ENCODE results near the gene DDI2.
"Not testable (repeated sequence)": the region's sequence is repeated elsewhere in the genome, so short reads cannot be mapped to it uniquely, and the experiment has no call there.

DDI2 gene

DNA sequence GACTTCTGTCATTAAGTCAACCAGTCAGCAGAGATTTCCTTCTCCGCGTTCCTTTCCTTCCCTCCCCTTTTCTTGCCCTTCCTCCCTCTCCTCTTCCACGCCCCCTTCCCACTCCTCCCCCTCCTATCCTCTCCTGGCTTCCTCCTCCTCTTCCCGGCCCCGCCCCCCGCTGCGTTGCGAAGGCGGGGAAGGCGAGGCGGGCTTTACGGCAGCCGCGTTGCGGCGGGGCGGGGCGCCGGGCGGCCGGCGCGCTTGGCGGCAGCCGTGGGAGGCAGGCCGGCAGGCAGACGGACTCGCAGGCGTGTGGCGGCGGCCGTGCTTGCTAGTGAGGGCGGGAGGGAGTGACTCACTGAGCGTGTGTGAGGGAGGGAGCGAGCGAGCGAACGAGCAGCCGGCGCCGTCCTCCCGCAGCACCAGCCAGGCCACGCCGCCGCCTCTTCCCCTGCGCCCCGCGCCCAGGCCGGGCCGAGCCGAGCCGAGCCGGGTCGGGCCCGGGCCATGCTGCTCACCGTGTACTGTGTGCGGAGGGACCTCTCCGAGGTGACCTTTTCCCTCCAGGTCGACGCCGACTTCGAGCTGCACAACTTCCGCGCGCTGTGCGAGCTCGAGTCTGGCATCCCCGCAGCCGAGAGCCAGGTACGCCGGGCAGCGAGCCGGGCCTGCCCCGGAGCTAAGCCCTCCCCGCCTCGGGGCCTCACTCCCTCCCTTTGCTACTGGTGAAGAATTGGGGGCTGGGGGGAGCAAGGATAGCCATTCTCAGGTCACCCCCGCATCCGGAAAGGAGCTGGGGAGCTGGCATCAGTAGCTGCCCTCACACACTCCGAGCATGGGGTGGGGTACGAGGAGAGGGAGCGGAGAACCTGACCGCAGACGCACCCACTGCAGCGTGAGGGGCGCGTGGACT is at the start of gene DDI2:
DDI2 (plus strand) TSS at position 286 of the 904 bp plus-strand sequence; CDS start at position 499, 213 bp downstream.
- DNase-seq: peak; percentile 98

DNA sequence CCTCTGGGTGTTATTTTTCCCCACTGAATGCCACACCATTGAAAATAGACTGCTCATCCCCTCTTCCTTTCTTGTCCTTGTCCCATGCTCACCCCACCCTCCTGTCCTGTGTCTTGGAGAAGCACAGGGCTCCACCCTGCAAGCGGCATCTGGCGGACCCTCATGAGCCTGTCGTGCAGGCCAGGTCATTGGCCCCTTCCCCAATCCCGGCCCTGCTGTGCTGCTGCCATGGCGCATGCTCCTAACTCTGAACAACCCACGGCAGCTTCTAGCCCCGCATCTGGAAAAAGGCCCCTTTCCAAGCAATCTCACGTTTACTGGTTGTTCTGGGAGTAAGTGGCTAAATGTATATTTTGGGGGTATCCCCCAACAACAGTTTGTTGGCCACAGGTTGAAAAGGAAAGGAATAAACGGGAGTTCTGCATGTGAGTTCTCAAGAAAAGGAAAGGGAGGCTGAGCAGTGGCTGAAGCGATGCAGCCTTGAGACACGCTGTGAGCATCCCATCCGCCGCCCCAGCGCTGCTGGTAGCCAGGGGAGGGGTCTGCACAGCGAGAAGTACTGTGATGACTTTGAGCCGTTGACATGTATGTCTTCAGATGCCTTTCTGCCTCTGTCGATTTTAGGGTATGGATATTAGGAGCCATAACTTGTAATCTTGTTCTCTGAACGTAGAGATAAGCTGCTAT is 48.7 kb upstream of the DDI2 start:
- no peak for DNase-seq

DNA sequence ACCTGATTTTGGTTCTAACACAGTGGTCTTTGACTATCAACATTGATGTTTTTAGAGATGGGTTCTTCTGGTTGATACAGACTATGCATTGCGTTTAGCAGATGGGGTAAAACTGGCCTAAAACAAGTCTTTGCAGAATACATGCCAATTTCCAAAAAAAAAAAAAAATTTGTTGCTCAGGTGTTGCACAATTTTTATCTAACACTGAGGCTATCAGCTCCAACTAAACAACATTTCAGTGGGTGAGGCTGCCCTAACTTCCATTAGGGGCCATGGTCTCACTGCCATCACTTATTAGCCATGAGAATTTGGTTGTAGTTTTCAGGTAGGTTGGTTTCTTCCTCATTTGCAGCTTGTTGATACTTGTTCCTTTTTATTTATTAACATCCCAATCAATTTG is 46.4 kb upstream of the DDI2 start:
- DNase-seq: no peak

DNA sequence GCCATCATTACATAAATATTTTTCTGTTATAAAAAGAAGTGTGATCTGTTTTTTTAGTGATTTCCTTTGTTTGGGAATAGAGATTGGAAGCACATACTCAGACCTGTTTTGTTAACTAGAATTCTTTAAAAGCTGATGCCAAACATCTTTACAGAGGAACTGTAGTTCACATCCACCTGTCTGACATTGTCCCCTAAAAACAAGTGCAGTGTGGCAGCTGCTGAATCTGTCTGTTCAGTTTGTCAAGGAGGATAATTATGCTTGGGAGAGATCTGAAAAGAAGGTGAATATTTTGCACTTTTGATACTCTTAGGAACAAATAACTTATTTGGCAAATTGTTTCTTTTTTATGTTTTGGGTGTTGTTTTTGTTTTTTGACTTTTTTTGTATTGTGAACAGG is 46.0 kb upstream of the DDI2 start:
- DNase-seq: no peak

DNA sequence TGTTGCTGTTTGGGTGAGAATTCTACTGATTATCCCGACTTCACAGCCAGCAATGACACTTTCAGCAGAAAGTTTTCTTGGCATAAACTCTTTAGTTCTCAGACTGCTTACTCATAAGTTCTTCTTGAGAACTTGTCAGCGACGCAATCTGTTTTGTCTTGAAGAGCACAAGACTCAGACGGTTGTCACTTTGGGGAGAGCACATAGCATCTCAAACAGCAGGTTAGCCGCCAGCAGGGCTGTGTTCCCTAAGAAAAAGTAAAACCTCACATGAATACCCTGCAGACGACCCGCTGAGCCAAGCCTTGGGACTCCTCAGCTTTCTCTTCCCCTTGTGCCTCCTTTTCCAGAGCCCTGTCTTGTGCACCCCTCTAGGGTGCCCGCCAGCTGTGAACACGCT is 43.8 kb upstream of the DDI2 start:
- DNase-seq: peak; percentile 9

DNA sequence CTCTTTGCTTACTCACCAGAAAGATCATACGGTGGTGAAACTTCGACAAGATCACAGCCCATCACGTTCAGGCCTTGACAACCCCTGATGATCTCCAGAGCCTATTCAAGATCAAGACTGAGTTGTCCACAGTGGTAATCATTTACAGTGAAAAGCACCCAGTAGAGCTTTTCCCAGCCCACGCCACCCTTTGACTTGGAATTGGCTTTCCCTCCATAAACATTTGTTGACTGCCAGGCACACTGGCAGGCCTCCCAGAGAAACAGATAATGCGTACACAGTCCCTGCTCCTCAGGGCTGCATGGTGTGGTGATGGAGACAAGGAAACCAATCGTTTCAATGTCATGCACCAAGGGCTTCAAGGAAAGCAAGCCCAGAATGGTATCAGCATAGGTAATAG is 42.5 kb upstream of the DDI2 start:
- DNase-seq: no peak

DNA sequence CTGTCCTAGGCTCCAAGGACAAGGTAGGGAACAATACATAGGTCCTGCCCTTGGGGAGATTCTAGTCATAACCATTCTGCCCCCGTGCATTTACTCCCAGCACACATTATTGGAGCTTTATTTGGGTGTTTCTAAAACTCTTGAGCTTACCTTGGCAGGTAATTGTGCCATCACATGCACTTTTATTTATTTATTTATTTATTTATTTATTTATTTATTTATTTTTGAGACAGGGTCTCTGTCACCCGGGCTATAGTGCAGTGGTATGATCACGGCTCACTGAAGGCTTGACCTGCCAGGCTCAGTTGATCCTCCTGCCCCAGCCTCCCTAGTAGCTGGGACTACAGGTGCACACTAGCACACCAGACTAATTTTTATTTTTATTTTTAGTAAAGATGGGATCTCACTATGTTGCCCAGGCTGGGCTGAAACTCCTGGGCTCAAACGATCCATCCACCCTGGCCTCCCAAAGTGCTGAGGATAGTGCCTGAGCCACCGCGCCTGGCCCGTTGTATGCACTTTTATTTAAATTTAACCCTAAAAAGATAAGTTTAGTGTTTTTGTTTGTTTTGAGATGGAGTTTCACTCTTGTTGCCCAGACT is 41.6 kb upstream of the DDI2 start:
- DNase-seq: no peak

DNA sequence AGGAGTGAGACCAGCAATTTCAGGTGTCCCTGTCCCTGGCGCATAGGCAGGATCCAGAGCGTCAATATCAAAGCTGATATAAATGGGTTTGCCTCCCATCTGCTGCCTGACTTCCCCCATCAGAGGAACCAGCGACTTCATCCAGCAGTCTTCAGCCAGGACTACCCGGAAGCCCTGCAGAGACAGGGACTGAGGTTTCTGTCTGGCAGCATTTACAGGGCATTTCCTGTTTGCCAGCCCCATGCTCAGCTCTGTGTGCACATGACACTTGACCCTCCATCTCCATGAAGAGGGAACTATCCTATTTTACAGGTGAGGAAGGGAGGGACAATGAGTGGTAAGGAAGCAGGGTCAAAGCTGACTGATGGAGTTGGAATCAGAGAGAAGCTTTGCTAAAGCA is 39.6 kb upstream of the DDI2 start:
- DNase-seq: no peak

DNA sequence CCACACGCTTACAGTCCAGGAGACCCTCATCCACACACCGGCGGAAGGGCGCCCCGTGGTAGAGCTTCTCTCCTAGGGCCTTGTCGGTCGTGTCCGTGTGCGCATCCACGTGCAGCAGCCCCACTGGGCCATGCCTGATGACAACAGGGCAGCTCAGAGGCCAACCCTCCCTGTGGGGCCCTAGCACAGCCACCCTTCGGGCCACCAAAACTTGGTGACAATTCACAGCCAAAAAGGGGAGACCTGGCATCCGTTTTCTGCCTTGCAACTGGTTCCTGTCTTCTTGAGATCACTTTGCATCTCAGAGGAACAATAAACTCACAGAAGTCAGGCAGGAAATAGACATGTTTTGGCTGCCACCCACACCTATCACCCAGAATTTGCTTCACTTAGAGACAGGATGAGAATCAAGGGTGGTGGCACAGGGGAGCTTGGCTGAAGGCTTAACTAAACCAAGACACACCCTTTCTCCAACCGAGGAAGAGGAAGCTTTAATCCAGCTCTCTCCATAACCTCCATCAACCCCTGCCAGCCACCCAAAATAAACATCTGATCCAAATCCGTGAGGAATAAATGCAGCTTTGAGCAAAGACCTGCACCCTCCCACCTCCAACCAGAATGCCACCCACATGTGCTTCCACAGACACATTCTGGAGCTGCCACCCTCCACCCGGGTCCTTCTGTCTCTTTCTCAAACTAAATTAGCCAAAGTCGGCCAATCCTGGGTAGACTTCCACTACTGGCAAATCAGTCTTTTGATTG is 38.2 kb upstream of the DDI2 start:
- no peak for DNase-seq

DNA sequence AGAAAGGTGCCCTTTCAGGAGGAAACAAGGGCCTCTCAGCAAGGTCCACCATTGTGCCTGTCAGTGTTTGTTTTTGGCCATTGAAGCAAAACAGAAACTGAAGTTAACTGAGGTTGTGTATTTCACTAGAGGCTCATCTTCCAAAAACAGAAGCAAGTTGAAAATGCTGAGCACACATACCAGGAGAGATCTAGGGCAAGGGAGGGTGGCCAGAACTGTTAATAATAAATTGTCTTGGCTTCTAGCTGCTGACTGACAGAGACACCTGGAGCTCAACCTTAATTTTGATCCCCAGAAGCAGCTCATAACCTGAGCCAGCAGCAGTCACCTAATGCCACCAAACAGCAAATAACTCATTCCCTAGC is 37.6 kb upstream of the DDI2 start:
- no peak for DNase-seq

DNA sequence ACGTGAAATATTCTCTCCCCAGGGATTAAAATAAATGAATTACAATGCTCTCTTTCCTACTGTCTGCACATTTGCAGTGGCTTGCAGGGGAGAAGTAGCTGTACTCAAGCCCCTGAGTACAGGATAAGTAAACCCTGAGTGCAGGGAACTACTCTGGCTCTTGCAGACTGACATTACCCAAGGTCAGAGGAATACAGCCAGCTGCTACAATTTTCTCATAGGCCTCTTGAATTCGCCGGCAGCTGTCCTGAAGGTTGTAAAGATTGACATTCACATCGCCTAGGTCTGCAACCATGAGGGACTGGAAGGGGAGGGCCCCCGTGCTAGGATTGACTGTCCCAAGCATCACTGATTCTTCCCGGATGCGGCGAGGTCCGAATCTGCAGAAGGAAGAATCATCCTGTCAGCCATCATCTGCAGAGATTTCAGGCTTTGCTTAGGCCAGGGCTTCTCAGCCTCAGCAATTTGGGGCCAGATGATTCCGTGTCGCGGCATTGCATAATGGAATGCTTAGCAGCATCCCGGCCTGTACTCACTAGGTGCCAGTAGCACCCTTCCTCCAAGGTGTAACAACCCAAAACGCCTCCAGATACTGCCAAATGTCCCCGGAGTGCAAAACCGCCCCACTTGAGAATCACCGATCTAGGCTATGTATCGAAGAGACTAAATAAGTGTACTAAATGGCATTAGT is 34.1 kb upstream of the DDI2 start:
- no peak for DNase-seq

DNA sequence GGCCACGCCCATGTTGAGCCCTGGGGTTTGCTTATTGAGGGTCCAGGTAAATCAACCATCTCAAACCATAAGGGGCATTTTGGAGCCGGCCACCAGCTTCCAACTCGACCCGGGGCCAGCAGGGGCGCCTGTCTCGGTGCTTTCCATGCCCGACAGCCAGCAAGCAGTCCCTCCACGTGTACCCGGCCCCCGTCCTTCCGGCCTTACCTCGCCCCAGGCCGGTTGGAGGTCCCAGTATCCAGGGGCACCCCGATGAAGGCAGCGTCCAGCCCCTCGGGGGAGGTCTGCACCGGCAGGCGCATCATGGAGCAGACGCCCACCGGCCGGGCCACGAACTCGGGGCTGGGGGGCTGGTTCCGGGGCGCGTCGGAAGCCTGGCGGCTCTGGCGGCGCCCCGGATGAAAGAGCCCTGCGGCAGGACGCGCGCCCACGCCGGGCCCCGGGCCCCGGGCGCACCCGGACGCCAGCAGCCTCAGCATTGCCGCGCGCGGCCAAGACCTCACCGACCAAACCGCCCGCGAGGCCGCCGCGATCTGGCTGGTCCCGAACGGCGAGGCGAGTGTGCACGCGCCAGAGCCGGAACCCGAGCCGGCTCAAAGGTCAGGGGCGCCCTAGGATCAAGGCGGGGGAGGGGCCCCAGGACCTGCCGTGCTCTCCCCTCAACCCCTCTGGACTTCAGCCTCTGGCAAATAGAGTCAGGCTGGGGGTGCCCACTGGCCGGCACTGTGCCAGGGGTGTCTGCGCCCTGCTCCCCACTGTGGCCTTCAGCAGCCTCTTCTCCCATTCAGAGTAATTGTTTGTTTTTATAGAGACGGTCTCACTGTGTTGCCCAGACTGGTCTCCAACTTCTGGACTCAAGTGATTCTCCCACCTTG is 32.5 kb upstream of the DDI2 start, which contains the start of gene AGMAT:
AGMAT (minus strand) TSS at position 563 of the 875 bp plus-strand sequence; CDS start at position 479, 84 bp downstream.
- peak; percentile 24 for DNase-seq

DNA sequence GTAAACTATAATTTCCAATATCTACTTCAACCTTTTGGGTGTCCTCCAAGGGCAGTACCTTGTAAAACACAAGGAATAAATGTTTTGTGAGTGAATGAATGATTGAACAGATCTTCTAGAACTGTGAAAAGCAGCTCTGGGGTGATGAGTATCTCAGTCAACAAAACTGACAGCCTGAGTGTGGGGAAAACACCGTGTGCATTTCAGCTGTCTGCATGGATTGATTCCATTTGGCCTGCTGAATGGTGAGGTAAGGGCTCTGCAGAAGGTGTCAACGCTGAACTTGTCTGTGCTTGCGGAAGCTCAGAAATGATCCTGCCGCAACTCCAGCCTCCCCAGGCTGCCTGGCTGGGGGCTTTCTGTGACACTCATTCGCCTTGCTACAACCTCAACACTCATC is 25.0 kb upstream of the DDI2 start:
- DNase-seq: no peak

DNA sequence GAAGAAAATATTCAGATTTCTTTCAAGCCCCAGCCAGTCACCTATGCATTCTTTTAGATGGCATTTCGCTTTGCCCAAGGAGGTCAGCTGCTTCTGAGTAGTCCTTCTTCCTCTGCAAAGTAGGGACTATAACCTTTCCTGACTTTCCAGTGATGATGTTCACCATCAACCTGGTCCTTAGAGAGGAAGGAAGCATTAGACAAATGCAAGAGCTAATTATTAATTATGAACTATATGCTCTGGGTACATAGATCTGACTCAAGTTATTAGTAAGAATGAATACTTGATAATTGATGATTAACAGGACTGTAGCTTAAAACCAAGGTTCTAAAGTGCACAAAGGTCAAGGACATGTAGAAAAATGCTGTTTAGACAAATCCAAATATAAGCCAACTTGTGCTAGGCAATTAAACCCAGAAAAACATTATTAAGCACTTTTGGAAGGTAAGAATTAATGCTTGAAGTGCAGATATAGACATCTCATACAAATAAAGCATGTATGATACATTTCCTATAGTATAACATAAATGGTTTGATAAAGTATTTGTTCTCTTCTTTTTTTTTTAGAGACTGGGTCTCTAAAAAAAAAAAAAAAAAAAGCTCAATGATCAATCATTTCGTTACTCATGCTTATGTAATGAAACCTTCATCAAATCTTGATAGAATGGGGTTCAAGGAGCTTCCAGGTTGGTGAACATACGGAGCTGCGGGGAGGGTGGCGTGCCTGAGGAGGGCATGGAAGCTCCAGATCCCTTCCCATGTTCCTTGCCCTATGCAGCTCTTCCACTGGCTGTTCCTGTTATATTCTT is 21.2 kb upstream of the DDI2 start:
- no peak for DNase-seq

DNA sequence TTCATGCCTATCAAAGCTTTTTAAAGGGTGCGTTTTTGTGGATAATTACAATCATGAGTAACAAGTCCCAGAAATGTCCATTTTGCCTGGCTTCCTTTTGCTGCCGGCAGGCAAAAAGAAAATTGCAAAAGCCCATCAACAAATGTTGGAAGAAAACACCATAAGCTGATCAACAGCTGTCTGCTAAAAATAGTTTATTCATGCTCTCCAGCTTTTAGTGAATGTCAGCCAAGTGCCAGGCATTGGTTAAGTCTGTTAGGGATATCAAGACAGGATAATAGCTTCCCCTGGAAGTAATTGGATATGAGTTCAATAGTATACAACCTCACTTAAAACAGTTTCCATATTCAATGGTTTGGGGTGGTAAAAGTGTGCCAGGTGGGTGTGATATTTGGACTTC is 18.8 kb upstream of the DDI2 start:
- DNase-seq: peak; percentile 11

DNA sequence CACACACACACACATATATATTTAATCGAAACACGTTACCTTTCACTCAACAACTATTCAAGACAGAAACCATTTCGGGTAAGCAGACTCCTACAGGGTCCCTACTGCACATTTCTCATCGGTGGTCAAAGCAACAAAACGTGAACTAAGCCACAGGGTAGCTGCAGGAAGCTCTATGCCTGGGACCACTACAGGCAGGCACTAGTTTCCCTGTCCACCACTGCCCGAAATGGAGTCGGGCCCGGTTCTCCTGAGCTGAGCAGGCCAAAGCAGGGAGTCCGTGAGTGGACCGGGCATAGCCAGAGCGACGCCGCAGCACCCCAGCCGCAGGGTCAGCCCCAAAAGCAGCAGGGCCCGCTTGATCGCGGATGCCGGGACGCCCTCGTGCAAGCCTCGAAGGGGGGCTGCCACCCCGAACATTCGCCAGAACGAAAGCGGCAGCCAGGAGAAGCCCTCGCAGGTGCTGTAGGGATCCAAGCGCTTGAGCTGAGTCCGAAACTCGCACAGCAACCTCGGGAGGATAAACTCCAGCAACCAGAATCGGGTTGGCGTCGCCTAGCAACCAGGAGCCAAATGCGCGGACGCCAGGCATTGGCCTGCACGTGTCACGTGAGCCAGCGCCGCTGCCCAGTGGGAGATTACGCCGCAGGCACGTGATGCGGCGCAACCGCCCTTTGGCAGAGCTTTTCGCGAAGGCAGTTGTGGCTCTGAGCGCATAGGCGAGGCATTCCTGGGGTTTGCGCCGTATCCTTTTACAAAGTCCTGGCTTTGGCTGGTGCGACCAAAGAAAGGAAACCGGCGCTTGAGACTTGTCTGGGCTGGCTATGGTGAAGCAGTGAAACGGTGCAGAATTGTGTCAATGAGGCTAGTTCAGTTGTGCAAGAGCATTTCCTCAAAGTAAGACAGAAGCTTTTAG is 13.9 kb upstream of the DDI2 start:
- peak; percentile 90 for DNase-seq

DNA sequence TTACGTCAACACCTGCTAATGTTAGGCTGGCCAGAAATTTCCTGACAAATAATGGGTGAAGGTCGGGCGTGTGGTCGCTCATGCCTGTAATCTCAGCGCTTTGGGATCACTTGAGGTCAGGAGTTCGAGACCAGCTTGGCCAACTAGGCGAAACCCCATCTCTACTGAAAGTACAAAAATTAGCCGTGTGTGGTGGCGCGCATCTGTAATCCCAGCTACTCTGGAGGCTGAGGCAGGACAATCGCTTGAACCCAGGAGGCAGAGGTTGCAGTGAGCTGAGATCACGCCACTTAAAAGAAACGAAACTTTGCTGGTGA is 13.3 kb upstream of the DDI2 start:
- not testable (repeated sequence) for DNase-seq

DNA sequence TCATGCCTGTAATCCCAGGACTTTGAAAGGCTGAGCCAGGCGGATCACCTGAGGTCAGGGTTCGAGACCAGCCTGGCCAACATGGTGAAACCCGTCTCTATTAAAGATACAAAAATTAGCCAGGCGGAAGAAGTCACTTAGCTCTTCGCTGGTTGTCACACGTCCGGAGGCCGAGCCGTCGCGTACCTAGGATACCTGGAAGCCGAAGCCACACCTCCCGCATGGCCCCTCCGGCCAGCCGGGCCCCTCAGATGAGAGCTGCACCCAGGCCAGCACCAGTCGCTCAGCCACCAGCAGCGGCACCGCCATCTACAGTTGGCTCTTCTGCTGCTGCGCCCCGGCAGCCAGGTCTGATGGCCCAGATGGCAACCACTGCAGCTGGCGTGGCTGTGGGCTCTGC is 12.9 kb upstream of the DDI2 start:
- not testable (repeated sequence) for DNase-seq

Data from HCEC 1CT (cell line).